Measurements from ENCODE around the gene CLSTN2.

The CLSTN2 gene

DNA sequence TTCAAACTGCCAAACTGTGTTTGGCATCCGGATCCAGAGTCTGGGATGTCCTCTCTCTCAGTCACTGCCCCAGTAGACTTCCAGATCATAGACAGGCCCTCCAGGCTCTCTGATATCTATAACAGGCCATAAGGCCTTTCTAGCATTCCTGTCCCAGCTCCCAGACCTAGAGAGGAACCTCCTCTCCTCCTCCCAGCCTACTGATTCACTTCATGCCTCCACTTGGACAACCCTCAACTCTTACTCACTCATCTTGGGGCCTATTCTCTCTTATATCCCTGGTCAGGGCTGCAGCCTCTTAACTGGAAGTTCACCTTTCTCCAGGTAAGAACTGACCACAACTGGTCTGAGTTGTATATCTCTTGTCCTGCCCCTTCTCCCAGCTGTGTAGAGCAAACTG lies 489.2 kb downstream of the CLSTN2 start:
- no peaks in the 10 kb centered on the region for H3K27me3 ChIP-seq (ENCODE audit: insufficient read depth, low read depth, severe bottlenecking)
- TF ChIP-seq, protein P1, sequence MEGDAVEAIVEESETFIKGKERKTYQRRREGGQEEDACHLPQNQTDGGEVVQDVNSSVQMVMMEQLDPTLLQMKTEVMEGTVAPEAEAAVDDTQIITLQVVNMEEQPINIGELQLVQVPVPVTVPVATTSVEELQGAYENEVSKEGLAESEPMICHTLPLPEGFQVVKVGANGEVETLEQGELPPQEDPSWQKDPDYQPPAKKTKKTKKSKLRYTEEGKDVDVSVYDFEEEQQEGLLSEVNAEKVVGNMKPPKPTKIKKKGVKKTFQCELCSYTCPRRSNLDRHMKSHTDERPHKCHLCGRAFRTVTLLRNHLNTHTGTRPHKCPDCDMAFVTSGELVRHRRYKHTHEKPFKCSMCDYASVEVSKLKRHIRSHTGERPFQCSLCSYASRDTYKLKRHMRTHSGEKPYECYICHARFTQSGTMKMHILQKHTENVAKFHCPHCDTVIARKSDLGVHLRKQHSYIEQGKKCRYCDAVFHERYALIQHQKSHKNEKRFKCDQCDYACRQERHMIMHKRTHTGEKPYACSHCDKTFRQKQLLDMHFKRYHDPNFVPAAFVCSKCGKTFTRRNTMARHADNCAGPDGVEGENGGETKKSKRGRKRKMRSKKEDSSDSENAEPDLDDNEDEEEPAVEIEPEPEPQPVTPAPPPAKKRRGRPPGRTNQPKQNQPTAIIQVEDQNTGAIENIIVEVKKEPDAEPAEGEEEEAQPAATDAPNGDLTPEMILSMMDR (IDR thresholded peaks at IDR 0.05; ENCODE audit: low read depth, low read length) = no peak
- H3K27ac ChIP-seq = peak overlapping the region; percentile 33; the same call in 1 of the 2 replicates
- no peaks in the 10 kb centered on the region for H3K9me3 ChIP-seq (ENCODE audit: severe bottlenecking)
- H3K36me3 ChIP-seq = no peaks in the 10 kb centered on the region
- no peak for DNase-seq
- H3K4me3 ChIP-seq (ENCODE audit: low read depth, low read length) = no peak overlapping the region

DNA sequence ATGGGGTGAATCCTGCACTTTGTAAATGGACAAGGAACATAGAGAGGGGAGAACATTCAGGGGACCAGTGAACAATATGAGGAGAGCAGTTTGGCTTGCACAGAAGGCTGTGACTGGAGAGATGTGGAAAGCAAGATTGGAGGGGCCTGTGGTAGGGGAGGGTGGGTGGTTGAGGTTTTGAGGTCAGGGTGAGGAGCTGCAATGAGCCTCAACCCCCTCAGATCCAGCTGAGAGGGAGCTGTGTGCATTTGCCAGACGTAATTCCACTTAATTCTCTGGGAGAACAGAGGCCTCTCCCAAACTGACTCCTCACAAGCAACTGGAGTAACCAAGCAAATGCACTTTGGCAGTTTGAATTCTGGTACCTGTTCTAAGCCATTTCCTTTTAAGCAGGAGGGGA lies 489.7 kb downstream of the CLSTN2 start:
- no peak overlapping the region for H3K27ac ChIP-seq
- no peaks in the 10 kb centered on the region for H3K27me3 ChIP-seq (ENCODE audit: insufficient read depth, low read depth, severe bottlenecking)
- H3K36me3 ChIP-seq = no peaks in the 10 kb centered on the region
- TF ChIP-seq, protein P1 (IDR thresholded peaks at IDR 0.05; ENCODE audit: low read depth, low read length) = no peak
- DNase-seq = no peak
- no peak overlapping the region for H3K4me3 ChIP-seq (ENCODE audit: low read depth, low read length)
- no peaks in the 10 kb centered on the region for H3K9me3 ChIP-seq (ENCODE audit: severe bottlenecking)

DNA sequence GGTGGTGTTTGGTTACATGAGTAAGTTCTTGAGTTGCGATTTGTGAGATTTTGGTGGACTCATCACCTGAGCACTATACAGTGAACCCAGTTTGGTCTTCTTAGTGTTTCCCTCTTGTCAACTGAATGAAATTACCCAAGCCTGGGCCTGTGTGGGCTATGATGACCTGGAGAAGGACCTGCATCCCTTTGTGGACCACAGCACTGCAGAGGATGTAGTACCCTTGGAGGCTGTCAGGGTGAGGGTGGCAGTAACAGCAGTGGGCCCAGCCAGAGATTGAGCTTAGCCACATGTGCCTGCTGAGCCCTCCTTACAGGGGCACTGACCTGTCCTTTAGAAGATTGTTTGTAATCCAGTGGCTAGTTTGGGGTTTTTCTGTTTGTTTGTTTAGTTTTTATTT lies 492.8 kb downstream of the CLSTN2 start:
- no peaks in the 10 kb centered on the region for H3K36me3 ChIP-seq
- no peaks in the 10 kb centered on the region for H3K9me3 ChIP-seq (ENCODE audit: severe bottlenecking)
- H3K27ac ChIP-seq = no peak overlapping the region
- no peak for DNase-seq
- no peaks in the 10 kb centered on the region for H3K27me3 ChIP-seq (ENCODE audit: insufficient read depth, low read depth, severe bottlenecking)
- no peak overlapping the region for H3K4me3 ChIP-seq (ENCODE audit: low read depth, low read length)
- TF ChIP-seq, protein P1 (IDR thresholded peaks at IDR 0.05; ENCODE audit: low read depth, low read length) = no peak

DNA sequence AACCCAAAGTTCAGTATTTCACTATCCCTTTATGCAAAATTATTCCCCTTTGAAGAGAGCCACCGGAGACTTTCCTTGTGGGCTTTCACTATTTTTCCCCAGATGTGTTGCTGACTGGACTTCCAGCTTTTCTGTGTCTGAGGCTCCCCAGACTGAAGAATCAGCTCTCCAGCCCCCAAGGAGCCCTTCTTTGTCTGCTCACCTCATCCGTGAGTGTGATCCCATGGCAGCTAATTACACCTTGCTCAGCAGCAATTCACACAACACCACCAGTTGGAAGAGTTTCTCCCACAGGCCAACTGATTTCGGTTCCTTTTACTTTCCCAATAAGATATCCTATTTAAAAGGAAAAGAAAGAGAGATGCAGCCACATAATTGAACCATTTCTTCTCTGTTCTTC lies 493.4 kb downstream of the CLSTN2 start:
- no peak for DNase-seq
- Histone ChIP-seq H3K27ac (no peak overlapping the region), H3K27me3 (ENCODE audit: insufficient read depth, low read depth, severe bottlenecking) (no peaks in the 10 kb centered on the region), H3K9me3 (ENCODE audit: severe bottlenecking) (no peaks in the 10 kb centered on the region), H3K36me3 (no peaks in the 10 kb centered on the region), H3K4me3 (ENCODE audit: low read depth, low read length) (no peak overlapping the region)
- TF ChIP-seq, protein P1 (IDR thresholded peaks at IDR 0.05; ENCODE audit: low read depth, low read length) = no peak

DNA sequence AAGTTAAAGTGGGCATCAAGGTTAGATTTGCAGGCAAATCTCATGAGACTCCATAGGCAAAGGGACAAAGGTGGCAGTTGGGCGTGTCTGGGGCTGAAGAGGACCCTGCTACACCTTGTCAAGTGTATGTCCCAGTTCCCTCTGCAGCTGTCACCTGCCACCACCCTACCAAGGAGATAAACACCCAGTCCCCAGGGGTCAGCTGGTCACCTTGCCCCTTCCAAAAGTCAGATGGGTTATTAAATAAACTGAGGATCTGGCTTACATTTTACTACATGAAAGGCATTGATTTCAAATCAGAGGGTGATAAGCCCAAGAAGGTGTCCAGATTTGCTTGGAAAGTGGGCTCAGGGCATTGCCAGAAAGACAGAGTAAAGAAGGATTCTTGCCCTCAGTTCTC lies 494.8 kb downstream of the CLSTN2 start:
- DNase-seq = no peak
- Histone ChIP-seq H3K4me3 (ENCODE audit: low read depth, low read length) (no peak overlapping the region), H3K27me3 (ENCODE audit: insufficient read depth, low read depth, severe bottlenecking) (no peaks in the 10 kb centered on the region), H3K9me3 (ENCODE audit: severe bottlenecking) (no peaks in the 10 kb centered on the region), H3K36me3 (no peaks in the 10 kb centered on the region), H3K27ac (no peak overlapping the region)
- TF ChIP-seq, protein P1 (IDR thresholded peaks at IDR 0.05; ENCODE audit: low read depth, low read length) = no peak

DNA sequence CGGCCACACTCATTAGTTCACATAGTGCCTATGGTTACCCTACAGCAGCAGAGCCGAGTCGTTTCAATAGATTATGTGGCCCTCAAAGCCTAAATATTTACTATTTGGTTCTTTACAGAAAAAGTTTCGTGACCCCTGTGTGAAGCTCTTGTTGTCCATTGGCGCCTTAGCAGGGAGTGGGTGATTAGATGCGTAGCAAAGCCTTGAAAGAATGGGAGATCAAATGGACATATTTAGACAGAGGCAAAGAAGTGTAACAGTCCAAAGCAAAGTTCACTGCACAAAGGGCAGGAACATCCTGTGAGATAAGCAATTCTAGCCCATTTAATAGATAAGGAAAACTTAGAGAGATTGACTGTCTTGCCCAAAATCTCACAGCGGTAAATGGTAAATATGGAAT lies 495.5 kb downstream of the CLSTN2 start:
- TF ChIP-seq, protein P1 (IDR thresholded peaks at IDR 0.05; ENCODE audit: low read depth, low read length) = no peak
- Histone ChIP-seq H3K9me3 (ENCODE audit: severe bottlenecking) (no peaks in the 10 kb centered on the region), H3K27me3 (ENCODE audit: insufficient read depth, low read depth, severe bottlenecking) (no peaks in the 10 kb centered on the region), H3K36me3 (no peaks in the 10 kb centered on the region), H3K27ac (no peak overlapping the region), H3K4me3 (ENCODE audit: low read depth, low read length) (no peak overlapping the region)
- DNase-seq = no peak

All from WERI-Rb-1 (cell line).